GM18507 (cell line): ENCODE measurements around the gene ARMC3.
A peak's percentile ranks its signal among the peaks of the same experiment; 100 is the strongest.
"Not testable (repeated sequence)": the region's sequence is repeated elsewhere in the genome, so short reads cannot be mapped to it uniquely, and the experiment has no call there.

Experiments used
- DNase-seq: peaks from one replicate; pipeline ENCODE4 v3.0.0; 2011; ENCODE audit warnings: low read depth; ENCODE audit not compliant: insufficient read length; ENCODE audit errors: extremely low spot score
- FAIRE-seq: peaks from 2 replicates; lab custom pipeline; 2011; peaks lifted over from hg19 to GRCh38; lab: Jason Lieb, UNC

Gene ARMC3

DNA sequence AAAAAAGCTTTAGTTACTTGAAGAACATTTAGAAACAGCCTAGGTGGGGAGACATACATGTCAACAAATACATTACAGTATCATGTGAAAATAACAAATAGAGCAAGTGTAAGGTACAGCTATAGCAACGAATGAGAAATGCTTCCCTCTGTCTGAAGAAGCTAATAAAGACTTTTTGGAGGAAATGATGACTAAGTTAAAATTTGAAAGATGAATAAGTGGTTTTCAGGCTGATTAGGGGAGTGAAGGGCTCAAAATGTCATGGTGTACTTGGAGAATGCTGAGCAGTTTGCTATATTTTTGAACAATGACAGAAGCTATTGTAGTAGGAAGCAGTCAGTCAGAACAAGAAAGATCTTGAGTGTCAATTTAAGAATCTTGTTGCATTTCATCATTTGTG lies 2.8 kb upstream of the ARMC3 start:
- no peak for FAIRE-seq
- no peak for DNase-seq

DNA sequence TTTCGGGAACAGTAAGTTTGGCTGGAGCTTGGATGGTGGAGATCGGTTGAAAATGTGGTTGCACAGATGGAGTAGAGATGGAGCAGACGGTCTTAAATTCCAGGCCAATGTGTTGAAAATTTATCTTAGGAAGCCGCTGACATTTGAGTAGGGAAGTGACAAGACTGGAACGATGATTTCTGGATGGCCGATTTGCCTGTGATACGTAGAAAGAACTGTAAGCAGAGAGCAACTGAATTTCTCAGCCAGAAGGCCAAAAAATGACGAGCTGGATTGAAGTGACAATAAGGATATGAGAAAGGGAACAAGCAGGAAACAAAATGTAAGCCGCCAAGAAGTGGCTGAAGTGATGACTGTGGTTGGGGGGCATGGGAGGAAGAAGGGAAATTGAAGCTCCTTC lies 687 bp upstream of the ARMC3 start:
- FAIRE-seq, result no peak

DNA sequence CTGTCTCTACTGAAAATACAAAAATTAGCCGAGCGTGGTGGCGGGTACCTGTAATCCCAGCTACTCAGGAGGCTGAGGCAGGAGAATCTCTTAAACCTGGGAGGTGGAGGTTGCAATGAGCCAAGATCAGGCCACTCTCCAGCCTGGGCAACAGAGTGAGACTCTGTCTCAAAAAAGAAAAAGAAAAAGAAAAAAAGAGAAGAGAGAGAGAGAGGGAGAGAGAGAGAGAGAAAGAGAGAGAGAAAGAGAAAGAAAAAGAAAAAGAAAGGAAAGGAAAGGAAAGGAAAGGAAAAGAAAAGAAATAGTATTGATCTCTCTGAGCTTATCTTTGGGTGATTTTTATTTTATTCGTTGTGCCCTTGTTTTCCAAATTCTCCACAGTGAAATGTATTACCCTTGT lies 1.2 kb downstream of the ARMC3 start:
- not testable (repeated sequence) for DNase-seq, FAIRE-seq

More for the DNA sequence above, 687 bp upstream of the ARMC3 start:
- no peak for DNase-seq

DNA sequence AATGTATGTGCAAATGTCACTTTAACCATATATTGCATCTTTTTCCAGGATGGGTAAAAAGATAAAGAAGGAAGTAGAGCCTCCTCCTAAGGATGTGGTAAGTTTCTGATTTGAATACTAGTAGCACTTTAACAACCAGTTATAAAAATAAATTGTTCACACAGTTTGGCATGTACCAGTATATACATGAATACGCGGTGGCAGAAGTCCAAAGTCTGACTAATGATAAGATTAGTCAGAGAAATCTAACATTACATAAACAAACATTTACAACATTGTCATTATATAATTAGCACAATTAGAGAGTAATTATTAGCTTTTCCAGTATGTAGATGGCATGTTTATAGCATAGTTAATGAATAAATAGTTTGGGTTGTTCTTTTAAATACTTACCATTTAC lies 4.1 kb downstream of the ARMC3 start:
- FAIRE-seq (peak; percentile 76), DNase-seq (no peak)

DNA sequence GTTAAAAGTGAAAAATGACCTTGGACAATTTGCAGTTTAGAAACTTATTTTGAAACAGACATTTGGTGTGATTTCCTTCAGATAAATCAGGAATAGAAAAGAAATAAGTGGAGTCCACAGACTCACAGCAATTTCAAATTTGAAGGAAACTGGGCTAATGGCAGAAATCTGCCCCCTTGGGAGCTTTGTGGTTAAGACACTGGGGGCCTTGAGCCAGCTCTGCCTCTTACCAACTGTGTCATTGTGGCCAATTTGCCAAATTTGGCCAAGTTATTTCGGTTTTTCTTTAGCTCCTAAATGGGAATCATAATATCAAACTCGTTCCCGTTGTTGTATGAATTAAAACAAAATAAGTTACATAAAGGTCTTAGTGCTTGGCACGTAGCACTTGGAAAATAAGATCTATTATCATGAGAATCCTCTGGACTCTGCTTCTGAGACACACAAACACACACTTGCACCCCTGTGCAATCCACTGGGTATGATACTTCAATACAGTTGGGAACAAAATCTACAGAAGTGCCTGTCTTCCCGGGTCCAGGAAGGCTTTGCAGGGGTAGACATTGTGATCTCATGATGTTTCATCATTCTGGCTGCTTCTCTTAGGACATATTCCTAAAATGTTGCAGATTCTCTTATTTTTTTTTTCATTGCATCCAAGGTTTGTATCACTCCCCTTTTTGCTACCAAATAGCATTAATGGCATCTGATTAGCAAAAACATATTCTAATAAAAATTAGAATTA lies 4.9 kb downstream of the ARMC3 start:
- DNase-seq (no peak), FAIRE-seq (peak; percentile 47)

DNA sequence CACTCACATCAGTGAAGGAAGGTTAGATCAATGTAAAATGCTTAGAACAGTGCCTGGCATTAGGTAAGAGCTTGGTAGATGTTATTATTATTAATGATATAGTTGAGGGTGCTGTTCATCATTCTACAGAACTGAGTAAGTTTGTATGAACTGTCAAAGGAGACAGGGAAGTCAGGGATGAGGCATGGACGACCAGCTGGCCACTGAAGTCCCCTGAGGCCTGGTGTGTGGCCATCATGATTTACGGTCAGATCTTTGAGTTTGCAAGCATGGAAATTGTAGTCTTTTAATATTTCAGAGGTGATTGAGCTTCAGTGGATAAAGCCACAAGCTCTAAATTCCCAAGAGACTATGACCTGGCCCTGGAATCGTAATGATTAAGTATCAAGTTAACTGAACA lies 6.9 kb downstream of the ARMC3 start:
- DNase-seq (no peak), FAIRE-seq (no peak)

DNA sequence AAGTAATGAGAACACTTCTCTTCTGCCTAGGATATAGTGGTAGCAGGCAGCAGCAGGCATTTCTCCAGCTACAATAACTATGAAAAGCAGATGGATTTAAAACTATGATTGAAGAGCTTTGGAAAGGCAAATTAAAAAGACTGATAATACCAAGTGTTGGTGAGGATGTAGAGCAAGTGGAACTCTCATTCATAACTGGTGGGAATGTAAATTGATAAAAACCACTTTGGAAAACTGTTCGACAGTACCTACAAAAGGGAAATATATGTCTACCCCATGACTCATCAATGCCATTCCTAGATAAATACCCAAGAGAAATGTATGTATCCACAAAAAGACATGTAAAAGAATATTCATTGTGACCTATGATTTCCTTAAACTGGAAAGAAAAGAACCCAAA lies 14.6 kb downstream of the ARMC3 start:
- DNase-seq, result no peak
- FAIRE-seq, result no peak

DNA sequence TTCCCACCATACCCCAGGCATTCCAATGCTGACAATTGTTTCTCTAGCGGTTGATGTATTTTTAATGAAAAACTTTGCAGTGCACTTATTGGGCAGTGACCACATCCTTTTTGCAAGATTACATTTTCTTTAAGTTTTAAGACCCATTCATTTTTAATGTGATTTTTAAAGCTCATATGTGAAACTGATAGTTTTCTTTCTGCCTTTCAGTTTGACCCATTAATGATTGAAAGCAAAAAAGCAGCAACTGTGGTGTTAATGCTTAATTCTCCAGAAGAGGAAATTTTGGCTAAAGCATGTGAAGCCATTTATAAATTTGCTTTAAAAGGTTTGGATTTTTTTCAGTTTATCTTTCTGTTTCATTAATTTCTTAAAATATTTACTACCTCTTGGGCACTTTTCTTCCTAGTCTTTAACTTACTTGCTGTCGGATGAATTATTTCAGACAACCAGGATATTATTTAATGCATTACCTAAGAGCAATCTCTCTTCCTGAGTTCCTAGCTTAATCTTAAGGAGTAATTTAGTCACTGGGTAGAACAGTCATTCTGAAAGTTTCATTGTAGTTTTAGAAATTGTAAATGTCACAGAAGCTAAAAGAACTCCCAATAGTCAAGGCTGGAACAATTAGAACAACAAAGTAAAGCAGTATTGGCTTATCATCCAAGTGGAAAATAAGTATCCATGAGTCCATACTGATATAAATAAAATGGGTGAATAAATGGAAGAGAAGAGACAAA lies 18.3 kb downstream of the ARMC3 start:
- DNase-seq (peak; percentile 23), FAIRE-seq (peak; percentile 95)

DNA sequence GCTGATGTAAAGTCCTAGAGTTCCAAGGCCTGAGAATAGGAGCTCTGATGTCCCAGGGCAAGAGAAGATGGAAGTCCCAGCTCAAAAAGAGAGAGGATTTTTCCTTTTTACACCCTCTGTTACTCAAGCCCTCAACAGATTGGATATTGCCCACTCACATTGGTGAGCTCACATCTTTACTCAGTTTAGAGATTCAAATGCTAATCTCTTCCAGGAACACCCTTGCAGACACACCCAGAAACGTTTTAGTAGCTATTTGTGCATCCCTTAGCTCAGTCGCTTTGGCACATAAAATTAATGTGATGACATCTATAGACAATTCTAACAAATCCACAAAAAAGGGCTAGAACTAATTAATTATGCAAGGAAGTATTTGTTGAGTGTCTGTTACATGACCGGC lies 27.1 kb downstream of the ARMC3 start:
- no peak for FAIRE-seq

DNA sequence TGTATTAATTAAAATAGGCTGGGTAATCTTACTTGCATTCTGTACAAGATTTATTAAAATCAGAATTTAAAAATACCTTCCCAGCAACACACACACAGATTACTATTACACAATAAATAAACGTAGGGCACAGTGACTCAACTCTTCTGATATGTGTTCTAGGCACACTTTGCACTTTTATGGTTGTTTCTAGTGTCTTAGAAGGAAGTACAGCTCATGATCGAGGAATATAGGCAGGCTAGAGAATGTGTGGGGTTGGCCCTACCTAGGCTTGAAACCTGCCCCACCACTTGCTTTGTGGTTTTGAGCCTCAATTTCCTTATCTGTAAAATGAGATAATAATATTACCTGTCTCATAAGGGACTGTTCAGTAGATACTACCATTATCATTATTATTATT lies 30.5 kb downstream of the ARMC3 start:
- FAIRE-seq, result no peak

More for the DNA sequence above, 27.1 kb downstream of the ARMC3 start:
- DNase-seq, result no peak

DNA sequence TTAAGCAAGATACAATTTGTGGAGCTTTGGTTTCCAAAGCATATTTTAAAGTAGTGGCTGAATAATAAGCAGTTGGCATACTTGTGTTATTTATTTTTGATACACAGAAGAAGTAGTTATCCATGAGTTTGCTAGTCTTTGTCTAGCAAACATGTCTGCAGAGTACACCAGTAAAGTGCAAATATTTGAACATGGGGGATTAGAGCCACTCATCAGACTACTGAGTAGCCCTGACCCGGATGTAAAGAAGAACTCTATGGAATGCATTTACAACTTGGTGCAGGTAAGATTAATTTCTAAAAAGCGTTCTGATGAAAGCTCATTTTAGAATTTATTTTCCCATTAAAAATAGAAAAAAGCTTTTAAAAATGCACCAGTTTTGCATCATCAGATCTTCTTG lies 31.4 kb downstream of the ARMC3 start:
- FAIRE-seq, result no peak
- no peak for DNase-seq

More for the DNA sequence above, 30.5 kb downstream of the ARMC3 start:
- no peak for DNase-seq

DNA sequence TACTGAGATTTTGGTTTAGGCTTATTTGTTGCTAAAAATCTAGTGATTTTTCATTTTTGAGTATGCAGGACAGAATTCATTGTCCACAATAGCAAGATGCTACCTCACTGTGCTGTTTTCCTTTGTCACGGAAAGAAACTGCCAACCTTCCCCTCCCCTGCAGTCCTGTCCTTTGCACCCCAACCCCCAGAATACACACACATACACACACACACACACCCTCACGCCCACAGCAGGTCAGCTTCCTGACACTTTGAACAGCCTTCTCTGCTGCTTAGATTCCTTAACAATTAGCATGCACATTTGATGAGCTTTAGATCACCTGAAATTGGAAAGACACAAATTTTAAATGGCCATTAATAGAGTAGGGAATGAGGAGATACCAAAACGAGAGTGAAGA lies 32.1 kb downstream of the ARMC3 start:
- no peak for DNase-seq
- FAIRE-seq, result no peak

DNA sequence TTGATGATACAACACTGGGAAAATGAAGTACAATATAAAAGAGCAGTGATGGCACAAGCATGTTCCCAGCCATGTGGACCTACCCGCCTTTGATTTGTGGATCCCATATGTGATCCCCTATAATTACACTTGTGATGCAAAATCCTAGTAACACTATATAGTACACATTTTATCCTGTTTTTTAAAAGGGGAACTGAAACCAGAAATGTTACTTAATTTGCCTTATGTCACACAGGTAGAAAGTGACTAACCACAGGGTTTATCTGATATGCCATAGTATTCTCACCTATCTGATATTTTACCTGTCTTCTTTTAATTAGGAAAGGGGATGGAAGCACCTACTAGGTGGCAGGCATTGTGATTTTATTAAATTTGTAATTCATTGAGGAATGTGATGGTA lies 35.0 kb downstream of the ARMC3 start:
- DNase-seq, result no peak
- no peak for FAIRE-seq

DNA sequence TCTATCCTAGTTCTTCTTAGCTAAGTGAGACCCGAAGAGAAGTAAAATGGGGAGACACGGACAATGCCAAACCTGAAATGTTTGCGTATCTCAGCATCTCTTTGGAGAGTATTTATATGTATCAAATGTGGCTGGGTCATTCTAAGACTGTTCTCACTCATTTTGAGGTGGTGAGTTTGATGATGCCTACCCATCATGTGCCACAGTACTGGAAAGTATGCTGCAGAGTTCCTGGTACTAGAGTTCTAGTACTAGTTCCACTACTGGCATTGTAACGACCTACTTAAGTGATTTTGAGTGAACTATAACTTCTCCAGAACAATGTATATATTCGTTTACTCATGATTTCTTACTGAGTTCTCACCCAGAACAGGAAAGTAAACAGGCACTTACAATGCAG lies 41.9 kb downstream of the ARMC3 start:
- DNase-seq (no peak), FAIRE-seq (no peak)

DNA sequence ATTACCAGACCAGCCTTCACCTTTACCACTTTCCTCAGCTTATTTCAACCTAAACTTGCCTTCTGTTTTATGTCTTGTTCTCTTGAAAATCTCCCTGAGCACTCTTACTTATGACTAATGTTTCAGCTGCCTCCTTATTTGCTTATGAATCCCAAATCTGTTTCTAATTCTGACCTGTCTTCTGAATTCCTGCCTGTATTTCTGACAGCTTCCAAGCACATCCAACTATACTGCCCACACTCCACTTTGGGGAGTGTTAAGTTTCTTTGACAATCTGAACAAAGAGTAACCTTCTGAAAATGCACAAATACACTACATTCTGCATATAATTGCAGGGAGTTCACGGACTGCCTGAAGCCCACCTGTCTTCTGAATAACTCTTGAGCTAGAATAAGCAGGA lies 48.7 kb downstream of the ARMC3 start:
- DNase-seq, result no peak
- FAIRE-seq, result no peak

DNA sequence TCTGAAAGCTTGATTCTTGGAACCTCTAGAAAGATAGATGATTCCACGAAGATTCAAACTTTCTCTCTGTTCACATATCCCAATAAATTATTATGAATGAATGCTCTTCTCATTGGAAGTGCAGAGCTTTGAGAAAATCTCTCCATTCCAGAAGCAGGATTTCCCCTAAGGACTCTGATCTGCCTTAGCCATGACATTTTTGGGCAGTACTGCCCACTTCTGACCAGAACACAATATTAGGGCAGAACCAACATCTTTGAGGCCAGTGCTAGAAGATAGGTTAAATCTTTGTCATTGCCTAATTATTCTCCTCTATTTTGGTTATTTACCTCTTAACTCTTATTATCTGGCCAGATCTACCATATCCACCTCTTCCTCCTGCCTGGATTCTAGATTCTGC lies 49.9 kb downstream of the ARMC3 start:
- no peak for FAIRE-seq
- DNase-seq, result no peak

DNA sequence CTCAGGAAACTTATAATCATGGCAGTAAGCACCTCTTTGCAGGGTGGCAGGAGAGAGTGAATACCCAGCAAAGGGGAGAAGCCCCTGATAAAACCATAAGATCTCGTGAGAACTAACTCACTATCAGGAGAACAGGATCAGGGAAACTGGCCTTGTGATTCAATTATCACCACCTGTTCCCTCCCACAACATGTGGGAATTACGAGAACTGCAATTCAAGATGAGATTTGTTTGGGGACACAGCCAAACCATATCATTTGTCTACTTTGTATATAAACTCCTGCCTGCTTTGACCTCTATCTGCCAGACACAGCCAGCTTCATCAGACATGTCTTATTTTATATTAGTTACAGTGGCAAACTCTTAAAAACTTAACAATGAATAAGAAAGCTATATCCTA lies 50.4 kb downstream of the ARMC3 start:
- DNase-seq, result no peak

DNA sequence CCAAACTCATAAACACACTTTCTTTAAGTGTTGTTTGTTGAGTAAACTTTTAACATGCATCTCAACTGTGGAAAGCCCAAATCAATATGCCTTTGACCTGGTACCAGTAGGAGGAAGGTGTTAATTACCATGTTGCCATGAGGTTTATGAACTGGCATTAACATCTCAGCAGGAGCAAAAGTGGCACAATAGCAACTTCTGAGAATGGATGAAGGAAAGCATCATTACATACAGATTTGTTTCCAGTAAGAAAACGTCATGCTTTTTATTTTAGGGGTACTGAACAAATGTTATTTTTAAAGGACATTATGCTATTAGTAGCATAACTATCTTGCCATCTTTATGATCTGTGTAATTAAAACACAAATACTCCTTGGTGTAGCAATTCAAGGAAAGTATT lies 51.1 kb downstream of the ARMC3 start:
- FAIRE-seq (no peak), DNase-seq (no peak)

More for the DNA sequence above, 50.4 kb downstream of the ARMC3 start:
- peak; percentile 49 for FAIRE-seq

DNA sequence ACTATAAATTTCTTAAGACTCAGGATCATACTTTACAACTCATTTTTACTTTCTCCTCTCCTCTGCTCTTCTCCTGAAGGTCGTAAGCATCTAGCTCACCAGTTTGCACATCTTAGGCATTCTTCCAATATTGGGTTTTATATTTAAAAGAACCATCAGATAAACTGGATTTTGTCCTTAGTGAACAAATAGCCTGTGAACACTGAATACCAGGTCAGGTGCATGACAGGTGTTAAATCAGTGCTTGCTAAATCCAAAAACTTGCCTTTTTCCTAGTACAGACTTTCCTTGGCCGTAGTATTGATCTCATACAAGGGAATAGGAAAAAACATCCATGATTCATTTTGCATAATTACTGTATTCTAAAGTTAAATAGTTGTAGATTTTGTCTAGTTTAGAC lies 53.0 kb downstream of the ARMC3 start:
- no peak for FAIRE-seq
- DNase-seq, result no peak

DNA sequence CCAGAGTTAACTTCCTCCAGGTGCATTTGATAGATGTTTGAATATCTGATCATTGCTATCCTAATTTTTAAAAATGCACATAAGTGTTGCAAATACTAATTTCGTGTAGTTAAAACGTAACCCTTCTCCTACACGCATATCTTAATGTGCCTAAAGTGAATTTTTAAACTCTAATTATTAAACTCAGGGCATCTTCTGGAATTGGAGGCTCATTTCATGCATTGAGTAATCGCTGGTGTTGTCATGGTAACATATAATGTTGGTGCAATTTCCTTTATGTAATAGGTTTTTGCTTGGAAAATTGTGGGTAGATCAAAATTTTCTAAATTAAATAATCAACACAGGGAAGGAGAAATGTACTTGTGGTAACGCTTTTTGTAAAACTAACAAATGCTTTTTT lies 56.2 kb downstream of the ARMC3 start:
- DNase-seq (no peak), FAIRE-seq (peak; percentile 26)
